Measurements from ENCODE around the gene SLC23A1.

The SLC23A1 gene

GRCh38 chr5:139341689-139342422 lies 41.2 kb downstream of the SLC23A1 start, which contains the start of gene PAIP2:
Gene PAIP2, plus strand, starts transcription at chr5:139341854. Its CDS starts 21,931 bp downstream, at chr5:139363785.
- peak; percentile 96 for DNase-seq (ENCODE audit: low spot score)
- peak; percentile 88 for TF ChIP-seq CTCF (IDR thresholded peaks at IDR 0.05; ENCODE audit: borderline replicate concordance, control extremely low read depth, extremely low read depth, insufficient read depth, missing control alignments)
- in situ Hi-C loops (cut with MboI; ENCODE audit: low sequenced_read_pairs, unreplicated experiment), result no loop called here

- DNase-seq (ENCODE audit: low spot score), result no peak
- TF ChIP-seq CTCF (IDR thresholded peaks at IDR 0.05; ENCODE audit: borderline replicate concordance, control extremely low read depth, extremely low read depth, insufficient read depth, missing control alignments), result no peak
- in situ Hi-C loops (cut with MboI; ENCODE audit: low sequenced_read_pairs, unreplicated experiment), result no loop called here
These were observed 41.9 kb downstream of the SLC23A1 start for GRCh38 chr5:139341187-139341688.

GRCh38 chr5:139340051-139340450 lies 43.0 kb downstream of the SLC23A1 start:
- in situ Hi-C loops (cut with MboI; ENCODE audit: low sequenced_read_pairs, unreplicated experiment), result no loop called here
- no peak for TF ChIP-seq CTCF (IDR thresholded peaks at IDR 0.05; ENCODE audit: borderline replicate concordance, control extremely low read depth, extremely low read depth, insufficient read depth, missing control alignments)

GRCh38 chr5:139335811-139336210 lies 47.3 kb downstream of the SLC23A1 start:
- DNase-seq (ENCODE audit: low spot score), result no peak
- in situ Hi-C loops (cut with MboI; ENCODE audit: low sequenced_read_pairs, unreplicated experiment), result no loop called here
- no peak for TF ChIP-seq CTCF (IDR thresholded peaks at IDR 0.05; ENCODE audit: borderline replicate concordance, control extremely low read depth, extremely low read depth, insufficient read depth, missing control alignments)

More at GRCh38 chr5:139340051-139340450, 43.0 kb downstream of the SLC23A1 start:
- no peak for DNase-seq (ENCODE audit: low spot score)

Data from GM13976 (cell line).